ENCODE measurements around the gene SNX2. TPM values are rescaled to one million over a fixed set of nuclear protein-coding genes. Genes with fewer than 3 reads are reported as not detected.

The SNX2 gene
- total and polyA plus RNA-seq, 2 experiments from 2014 or later, result 56.5 to 62.5 TPM

- TF ChIP-seq EZH2phosphoT487 (IDR thresholded peaks at IDR 0.05; ENCODE audit: insufficient read depth, low read depth), result no peak
- no peak for TF ChIP-seq EZH2 (IDR thresholded peaks at IDR 0.05; ENCODE audit: insufficient read depth, poor library complexity, severe bottlenecking)
- DNase-seq, result no peak
- H3K4me1 ChIP-seq (ENCODE audit: insufficient read depth), result no peaks in the 10 kb centered on the region
- H4K20me1 ChIP-seq (ENCODE audit: insufficient read depth), result no peaks in the 10 kb centered on the region
- no peak overlapping the region for H3K27ac ChIP-seq
- H3K4me3 ChIP-seq, result no peak overlapping the region
- no peaks in the 10 kb centered on the region for H3K79me2 ChIP-seq (ENCODE audit: insufficient read depth)
- in situ Hi-C loops (cut with MboI), result no loop called here
- H3K9ac ChIP-seq, result no peak overlapping the region
- no peaks in the 10 kb centered on the region for H3K27me3 ChIP-seq (replicated peaks; ENCODE audit: insufficient read depth)
- H3K9me2 ChIP-seq (ENCODE audit: insufficient read depth), result no peaks in the 10 kb centered on the region
- no peak overlapping the region for H2AFZ ChIP-seq
- no peaks in the 10 kb centered on the region for H3K36me3 ChIP-seq (ENCODE audit: low read depth)
- H3F3A ChIP-seq (ENCODE audit: insufficient read depth), result no peaks in the 10 kb centered on the region; the same call in 1 of the 2 replicates
- no peaks in the 10 kb centered on the region for H3K9me3 ChIP-seq (ENCODE audit: low read depth)
- 58 to 59% methylated on average over 3 of the region's 3 CpGs for WGBS, 2 experiments (ENCODE audit: low coverage in 1 of 2, low lambda C conversion rate in 2 of 2, missing lambda C conversion rate in 2 of 2)
- H3K4me2 ChIP-seq (ENCODE audit: unreplicated experiment), result no peak overlapping the region
Observed at GRCh38 chr5:122836947-122837346, 62.1 kb downstream of the SNX2 start.

GRCh38 chr5:122839731-122840130, 64.9 kb downstream of the SNX2 start:
- H3K36me3 ChIP-seq (ENCODE audit: low read depth), result no peaks in the 10 kb centered on the region
- no peak overlapping the region for H3K4me3 ChIP-seq
- H4K20me1 ChIP-seq (ENCODE audit: insufficient read depth), result no peaks in the 10 kb centered on the region
- 0 out of 2 replicates have a peak, but pooled peaks cover 6% of the 10 kb centered on the region for H3K4me1 ChIP-seq (ENCODE audit: insufficient read depth)
- no peak for DNase-seq
- no peaks in the 10 kb centered on the region for H3K9me2 ChIP-seq (ENCODE audit: insufficient read depth)
- H3K9ac ChIP-seq, result no peak overlapping the region
- H3K27ac ChIP-seq, result no peak overlapping the region
- H3K27me3 ChIP-seq (replicated peaks; ENCODE audit: insufficient read depth), result no peaks in the 10 kb centered on the region
- in situ Hi-C loops (cut with MboI), result no loop called here
- H3K9me3 ChIP-seq (ENCODE audit: low read depth), result no peaks in the 10 kb centered on the region
- 94 to 95% methylated on average over 4 of the region's 4 CpGs for WGBS, 2 experiments (ENCODE audit: low coverage in 1 of 2, low lambda C conversion rate in 2 of 2, missing lambda C conversion rate in 2 of 2)
- no peaks in the 10 kb centered on the region for H3K79me2 ChIP-seq (ENCODE audit: insufficient read depth)
- no peak overlapping the region for H2AFZ ChIP-seq
- no peak overlapping the region for H3K4me2 ChIP-seq (ENCODE audit: unreplicated experiment)
- no peak for TF ChIP-seq EZH2 (IDR thresholded peaks at IDR 0.05; ENCODE audit: insufficient read depth, poor library complexity, severe bottlenecking)
- TF ChIP-seq EZH2phosphoT487 (IDR thresholded peaks at IDR 0.05; ENCODE audit: insufficient read depth, low read depth), result no peak
- H3F3A ChIP-seq (ENCODE audit: insufficient read depth), result peaks cover 8% of the 10 kb centered on the region

GRCh38 chr5:122842016-122842580, 67.2 kb downstream of the SNX2 start:
- H3K4me3 ChIP-seq, result no peak overlapping the region
- H3K27me3 ChIP-seq (replicated peaks; ENCODE audit: insufficient read depth), result no peaks in the 10 kb centered on the region
- H2AFZ ChIP-seq, result no peak overlapping the region
- in situ Hi-C loops (cut with MboI), result no loop called here
- H3F3A ChIP-seq (ENCODE audit: insufficient read depth), result peaks cover 20% of the 10 kb centered on the region
- no peak overlapping the region for H3K27ac ChIP-seq
- TF ChIP-seq EZH2phosphoT487 (IDR thresholded peaks at IDR 0.05; ENCODE audit: insufficient read depth, low read depth), result no peak
- no peaks in the 10 kb centered on the region for H3K36me3 ChIP-seq (ENCODE audit: low read depth)
- H3K79me2 ChIP-seq (ENCODE audit: insufficient read depth), result peaks cover 7% of the 10 kb centered on the region
- no peak overlapping the region for H3K4me2 ChIP-seq (ENCODE audit: unreplicated experiment)
- WGBS, 2 experiments (ENCODE audit: low coverage in 1 of 2, low lambda C conversion rate in 2 of 2, missing lambda C conversion rate in 2 of 2), result 95 to 97% methylated on average over 6 of the region's 6 CpGs
- H3K4me1 ChIP-seq (ENCODE audit: insufficient read depth), result peaks cover 15% of the 10 kb centered on the region
- H3K9me2 ChIP-seq (ENCODE audit: insufficient read depth), result no peaks in the 10 kb centered on the region
- DNase-seq, result no peak
- no peaks in the 10 kb centered on the region for H3K9me3 ChIP-seq (ENCODE audit: low read depth)
- H3K9ac ChIP-seq, result no peak overlapping the region
- H4K20me1 ChIP-seq (ENCODE audit: insufficient read depth), result no peaks in the 10 kb centered on the region

GRCh38 chr5:122844136-122844909, 69.4 kb downstream of the SNX2 start:
- Histone ChIP-seq H3K36me3 (ENCODE audit: low read depth) (no peaks in the 10 kb centered on the region), H2AFZ (peak overlapping the region; percentile 99), H3K9me2 (ENCODE audit: insufficient read depth) (no peaks in the 10 kb centered on the region), H3K79me2 (ENCODE audit: insufficient read depth) (peaks cover 29% of the 10 kb centered on the region), H3K9me3 (ENCODE audit: low read depth) (no peaks in the 10 kb centered on the region), H3K27me3 (replicated peaks; ENCODE audit: insufficient read depth) (no peaks in the 10 kb centered on the region), H3K27ac (peak overlapping the region; percentile 87), H3F3A (ENCODE audit: insufficient read depth) (peaks cover 20% of the 10 kb centered on the region), H3K4me2 (ENCODE audit: unreplicated experiment) (peak overlapping the region; percentile 81), H3K4me3 (peak overlapping the region; percentile 76), H3K9ac (peak overlapping the region; percentile 89), H4K20me1 (ENCODE audit: insufficient read depth) (no peaks in the 10 kb centered on the region), H3K4me1 (ENCODE audit: insufficient read depth) (peaks cover 29% of the 10 kb centered on the region)
- WGBS, 2 experiments (ENCODE audit: low coverage in 1 of 2, low lambda C conversion rate in 2 of 2, missing lambda C conversion rate in 2 of 2), result 47 to 49% methylated on average over 22 of the region's 22 CpGs
- TF ChIP-seq EZH2phosphoT487 (IDR thresholded peaks at IDR 0.05; ENCODE audit: insufficient read depth, low read depth) (no peak), EZH2 (IDR thresholded peaks at IDR 0.05; ENCODE audit: insufficient read depth, poor library complexity, severe bottlenecking) (no peak)
- in situ Hi-C loops (cut with MboI), result no loop called here
- DNase-seq, result peak; percentile 33
